HG03095 (cell line): ENCODE measurements around the gene TTC7B.

Source experiments
- ATAC-seq: cut with Tn5 transposase; IDR thresholded peaks from one replicate; pipeline ENCODE4 v1.9.1; 2021; ENCODE audit warnings: moderate library complexity; ENCODE audit not compliant: unreplicated experiment

Gene TTC7B

GRCh38 chr14:90568405-90568804, 247.8 kb downstream of the TTC7B start:
- ATAC-seq: no peak

DNA sequence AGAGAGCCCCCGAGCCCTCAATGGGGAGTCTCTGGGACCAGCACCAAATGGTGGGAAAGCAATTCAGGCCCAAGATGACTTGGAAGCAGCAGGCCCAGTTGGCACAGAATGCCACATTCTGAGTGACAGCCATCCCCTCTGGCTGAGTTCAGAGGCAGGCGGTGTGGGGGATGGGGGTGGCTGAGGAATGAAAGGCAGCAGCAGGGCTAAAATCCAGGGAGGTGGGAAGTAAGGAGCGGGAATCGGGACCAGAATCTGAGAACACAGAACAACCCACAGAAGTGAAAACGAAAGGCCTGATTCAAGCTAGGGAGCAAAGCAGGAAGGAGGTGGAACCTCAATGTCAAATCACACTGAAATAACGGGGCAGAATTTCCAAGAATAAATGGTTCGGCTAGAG, 248.2 kb downstream of the TTC7B start:
- no peak for ATAC-seq

DNA sequence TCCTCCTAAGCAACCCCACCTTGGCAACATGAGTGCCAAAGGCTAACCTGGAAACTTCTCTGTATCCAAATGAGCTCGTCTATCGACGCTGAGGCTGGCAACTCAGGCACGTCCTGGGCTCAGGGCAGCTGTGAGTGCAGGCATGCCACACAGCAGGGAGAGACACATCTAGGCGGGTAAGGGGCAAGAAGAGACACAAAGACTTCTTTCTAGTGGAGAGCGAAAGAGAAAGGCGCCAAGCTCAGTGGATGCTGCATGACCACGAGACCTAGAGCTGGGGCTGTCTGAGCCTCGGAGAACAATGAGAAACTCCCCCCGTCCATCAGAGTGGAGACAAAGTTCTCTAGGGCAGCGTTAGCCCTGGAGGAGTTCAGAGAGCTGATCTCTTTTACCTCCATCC, 249.0 kb downstream of the TTC7B start:
- ATAC-seq: no peak

GRCh38 chr14:90566481-90566880, 249.7 kb downstream of the TTC7B start:
- ATAC-seq: no peak

DNA sequence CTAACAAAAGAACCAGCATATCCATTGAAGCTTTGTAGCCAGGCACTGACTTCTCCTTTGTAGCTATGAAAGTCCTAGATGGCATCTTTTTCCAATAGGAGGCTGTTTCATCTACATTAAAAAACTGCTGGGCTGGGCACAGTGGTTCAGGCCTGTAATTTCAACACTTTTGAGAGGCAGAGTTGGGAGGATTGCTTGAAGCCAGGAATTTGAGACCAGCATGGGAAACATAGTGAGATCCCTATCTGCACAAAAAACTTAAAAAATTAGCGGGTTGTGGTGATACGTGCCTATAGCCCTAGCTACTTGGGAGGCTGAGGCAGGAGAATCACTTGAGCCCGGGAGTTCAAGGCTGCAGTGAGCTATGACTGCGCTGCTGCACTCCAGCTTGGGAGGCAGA, 251.7 kb downstream of the TTC7B start:
- no peak for ATAC-seq

- ATAC-seq: no peak
Observed at GRCh38 chr14:90562652-90563051, 253.6 kb downstream of the TTC7B start.

DNA sequence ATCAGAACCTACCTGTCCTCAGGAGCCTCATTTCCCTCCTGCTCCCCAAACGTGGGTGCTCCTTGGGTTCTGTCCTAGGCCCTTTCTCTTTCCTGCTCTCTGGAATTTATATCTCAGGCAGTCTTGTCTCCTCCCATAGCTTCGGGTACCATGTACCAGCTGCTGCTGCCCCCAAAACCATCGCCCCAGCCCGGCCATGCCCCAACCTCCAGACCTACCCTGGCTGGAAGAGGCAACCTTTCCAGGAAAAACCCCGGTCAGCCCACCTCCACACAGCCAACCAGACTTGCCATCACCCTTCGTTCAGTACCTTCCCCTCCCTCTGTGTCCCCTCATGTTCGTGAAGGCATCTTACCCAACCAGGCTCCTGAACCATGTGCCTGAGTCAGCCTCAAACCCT, 254.3 kb downstream of the TTC7B start:
- ATAC-seq: no peak

DNA sequence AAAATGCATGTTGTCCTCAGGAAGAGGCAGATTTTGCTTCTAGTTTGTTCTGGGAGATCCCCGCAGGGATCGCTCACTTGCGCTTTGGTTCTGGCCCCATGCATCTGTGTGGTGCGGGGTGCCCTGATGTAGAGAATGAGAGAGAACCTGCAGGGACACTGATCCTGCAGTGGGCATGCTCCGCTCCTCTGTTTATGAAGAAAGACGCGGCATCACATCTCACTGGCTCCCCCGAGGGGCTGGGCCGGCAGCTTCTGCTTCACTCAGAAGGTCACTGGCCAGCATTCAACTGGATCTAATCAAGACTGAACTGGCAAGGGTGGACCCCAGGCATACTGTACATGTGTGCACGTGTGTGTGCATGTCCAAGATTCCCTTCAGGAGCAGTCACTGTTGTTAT, 255.2 kb downstream of the TTC7B start:
- ATAC-seq: no peak

GRCh38 chr14:90560558-90560957, 255.7 kb downstream of the TTC7B start:
- no peak for ATAC-seq

GRCh38 chr14:90559811-90560492, 256.3 kb downstream of the TTC7B start:
- ATAC-seq: no peak

GRCh38 chr14:90558983-90559590, 257.1 kb downstream of the TTC7B start:
- no peak for ATAC-seq

- ATAC-seq: no peak
Observed at GRCh38 chr14:90558041-90558982, 257.9 kb downstream of the TTC7B start.

DNA sequence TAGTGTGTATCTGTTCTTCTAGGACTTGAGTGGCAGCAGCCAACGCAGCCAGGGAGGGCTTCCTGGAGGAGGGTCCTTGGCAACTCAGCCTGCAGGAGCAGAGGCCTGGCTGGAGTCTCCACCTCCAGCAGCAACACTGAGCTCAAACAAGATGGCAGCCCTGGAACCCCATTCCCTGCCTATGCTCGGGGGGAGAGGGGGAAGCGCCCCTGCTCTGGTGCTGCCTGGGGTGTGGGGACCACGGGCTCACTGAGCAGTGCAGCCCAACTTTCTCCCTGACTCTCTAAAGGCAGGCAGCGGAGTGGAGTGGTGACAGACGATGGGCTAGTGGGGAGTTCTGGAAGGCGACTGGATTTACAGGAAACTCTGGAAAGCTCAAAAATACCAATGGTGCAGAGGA, 258.7 kb downstream of the TTC7B start:
- no peak for ATAC-seq

DNA sequence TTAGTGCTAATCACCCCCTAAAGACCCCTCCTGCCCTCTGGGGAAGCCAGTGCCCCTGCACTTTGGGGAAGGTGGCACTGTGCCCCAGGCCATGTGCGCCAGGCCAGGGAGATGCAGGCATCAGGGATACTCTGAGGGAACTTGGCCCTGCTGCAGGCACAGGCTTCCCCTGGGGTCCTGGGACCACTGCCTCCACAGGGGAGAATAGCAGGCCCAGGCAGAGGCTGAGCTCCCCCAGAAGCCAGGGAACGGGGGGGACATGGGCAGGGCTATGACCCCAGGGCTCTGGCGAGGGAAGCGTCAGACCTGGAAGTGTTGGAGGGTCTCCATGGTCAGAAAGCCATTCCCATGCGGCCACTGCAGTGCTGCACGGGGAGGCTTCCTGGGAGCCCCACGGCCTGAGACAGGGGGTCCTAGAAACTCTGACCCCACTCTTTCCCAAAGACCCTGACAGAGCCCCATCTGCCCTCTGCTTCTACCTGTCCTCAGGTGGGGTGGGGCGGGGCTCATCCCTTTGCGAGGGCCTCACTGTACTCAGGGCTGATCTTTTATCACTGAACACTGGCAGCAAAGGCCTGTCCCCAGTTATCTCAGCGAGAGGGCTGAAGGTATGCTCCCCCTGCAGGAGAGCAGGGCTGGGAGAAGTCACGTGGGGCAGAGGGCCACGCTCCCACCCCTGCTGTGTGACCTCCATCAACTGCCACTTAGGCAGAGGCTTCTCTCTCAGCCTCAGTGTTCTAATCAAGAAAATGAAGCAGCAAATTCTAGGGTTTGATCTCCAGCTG, 259.4 kb downstream of the TTC7B start:
- no peak for ATAC-seq

- no peak for ATAC-seq
Observed at GRCh38 chr14:90556012-90556477, 260.2 kb downstream of the TTC7B start.

GRCh38 chr14:90555126-90556011, 260.9 kb downstream of the TTC7B start:
- ATAC-seq: no peak

DNA sequence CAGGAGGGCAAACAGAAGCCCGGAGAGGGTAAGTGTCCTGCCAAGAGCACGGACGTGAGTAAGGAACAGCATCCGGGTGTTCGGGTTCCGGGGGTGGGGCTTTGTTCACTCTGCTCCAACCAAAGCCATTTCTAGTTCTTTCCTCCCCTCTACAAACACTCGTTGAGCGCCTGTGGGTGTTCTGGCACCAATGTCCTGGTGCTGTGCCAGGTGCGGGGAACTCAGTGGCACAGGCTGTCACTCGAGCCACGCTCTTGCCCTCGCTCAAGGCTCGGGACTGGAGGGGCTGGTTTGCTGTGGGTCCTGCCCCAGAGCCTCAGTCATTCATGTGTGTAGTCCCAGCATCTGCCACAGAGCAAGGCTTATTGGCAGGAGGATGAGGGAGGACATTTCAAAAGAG, 261.9 kb downstream of the TTC7B start:
- ATAC-seq: no peak

GRCh38 chr14:90553921-90554336, 262.3 kb downstream of the TTC7B start:
- ATAC-seq: no peak

DNA sequence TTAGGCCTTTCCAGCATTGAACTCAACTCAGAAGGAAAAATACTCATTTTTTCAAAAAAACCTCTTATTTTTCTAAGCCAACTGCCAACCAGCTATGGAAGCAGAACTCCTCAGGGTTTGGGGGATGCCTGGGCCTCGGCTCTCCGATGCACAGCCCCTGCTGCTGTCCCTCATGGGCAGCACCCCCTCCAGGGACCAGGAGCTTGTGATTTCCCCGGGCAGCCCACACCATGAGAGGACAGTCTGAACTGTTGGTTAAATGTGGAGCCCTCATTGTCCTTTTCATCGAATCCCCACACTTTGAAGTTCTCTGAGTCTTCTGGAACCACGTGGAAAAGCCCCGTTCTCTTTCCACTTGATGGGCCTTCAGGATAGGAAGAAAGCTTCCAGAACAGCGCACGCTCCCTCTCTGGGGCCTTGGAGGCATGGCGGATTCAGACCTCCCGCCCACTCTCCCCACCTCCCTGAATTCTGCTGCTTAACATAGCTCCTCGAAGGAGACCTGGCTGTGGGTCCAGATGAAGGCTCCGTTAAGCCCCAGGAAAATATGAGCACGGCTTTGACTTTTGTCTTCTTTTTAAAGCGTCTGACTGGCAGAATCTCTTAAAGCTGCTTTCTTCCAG, 262.8 kb downstream of the TTC7B start:
- ATAC-seq: no peak
